GM12874 (cell line): ENCODE measurements around the gene CPS1.

Experiments used
- TF ChIP-seq, protein P1 (sequence below): IDR thresholded peaks from 2 replicates; pipeline ENCODE4 v1.5.1; 2011; ENCODE audit warnings: low read depth, mild to moderate bottlenecking, control low read depth, low read length, moderate library complexity; ENCODE audit not compliant: insufficient read depth

The CPS1 gene

DNA sequence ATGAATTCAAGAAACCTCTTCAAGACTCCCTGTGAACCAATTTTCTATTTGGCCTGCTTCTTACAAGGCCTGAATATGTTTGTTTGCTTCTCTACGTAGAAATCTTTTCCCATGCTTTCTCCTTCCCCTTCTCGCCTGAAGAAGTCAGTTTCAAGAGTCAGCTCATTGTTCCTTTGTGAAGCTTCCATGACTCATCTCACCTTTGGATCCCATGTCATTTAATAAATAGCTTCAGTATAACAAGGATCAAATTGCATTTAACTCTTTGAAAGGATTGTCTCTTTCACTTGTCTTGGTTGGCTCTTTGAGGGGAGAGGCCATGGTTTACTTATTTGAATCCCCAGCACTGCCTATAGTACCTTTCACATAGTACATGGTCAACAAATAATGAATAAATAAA lies 28.4 kb downstream of the CPS1 start:
- TF ChIP-seq, protein P1, sequence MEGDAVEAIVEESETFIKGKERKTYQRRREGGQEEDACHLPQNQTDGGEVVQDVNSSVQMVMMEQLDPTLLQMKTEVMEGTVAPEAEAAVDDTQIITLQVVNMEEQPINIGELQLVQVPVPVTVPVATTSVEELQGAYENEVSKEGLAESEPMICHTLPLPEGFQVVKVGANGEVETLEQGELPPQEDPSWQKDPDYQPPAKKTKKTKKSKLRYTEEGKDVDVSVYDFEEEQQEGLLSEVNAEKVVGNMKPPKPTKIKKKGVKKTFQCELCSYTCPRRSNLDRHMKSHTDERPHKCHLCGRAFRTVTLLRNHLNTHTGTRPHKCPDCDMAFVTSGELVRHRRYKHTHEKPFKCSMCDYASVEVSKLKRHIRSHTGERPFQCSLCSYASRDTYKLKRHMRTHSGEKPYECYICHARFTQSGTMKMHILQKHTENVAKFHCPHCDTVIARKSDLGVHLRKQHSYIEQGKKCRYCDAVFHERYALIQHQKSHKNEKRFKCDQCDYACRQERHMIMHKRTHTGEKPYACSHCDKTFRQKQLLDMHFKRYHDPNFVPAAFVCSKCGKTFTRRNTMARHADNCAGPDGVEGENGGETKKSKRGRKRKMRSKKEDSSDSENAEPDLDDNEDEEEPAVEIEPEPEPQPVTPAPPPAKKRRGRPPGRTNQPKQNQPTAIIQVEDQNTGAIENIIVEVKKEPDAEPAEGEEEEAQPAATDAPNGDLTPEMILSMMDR = no peak

- TF ChIP-seq, protein P1 = no peak
Observed at GRCh38 chr2:210586381-210586780, 30.0 kb downstream of the CPS1 start.

DNA sequence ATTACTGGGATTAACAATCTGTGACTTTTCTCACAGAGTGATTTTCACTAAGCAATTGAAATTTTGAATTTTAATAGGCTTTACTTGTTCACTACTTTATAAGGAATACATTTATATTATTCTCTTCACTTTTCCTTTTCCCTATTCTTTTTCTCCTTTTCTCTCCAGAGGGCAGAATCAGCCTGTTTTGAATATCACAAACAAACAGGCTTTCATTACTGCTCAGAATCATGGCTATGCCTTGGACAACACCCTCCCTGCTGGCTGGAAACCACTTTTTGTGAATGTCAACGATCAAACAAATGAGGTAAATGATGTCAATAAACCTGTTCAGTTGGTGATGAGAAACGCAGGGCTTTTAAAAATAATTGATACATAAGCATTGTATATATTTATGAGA lies 35.3 kb downstream of the CPS1 start:
- TF ChIP-seq, protein P1 = no peak

DNA sequence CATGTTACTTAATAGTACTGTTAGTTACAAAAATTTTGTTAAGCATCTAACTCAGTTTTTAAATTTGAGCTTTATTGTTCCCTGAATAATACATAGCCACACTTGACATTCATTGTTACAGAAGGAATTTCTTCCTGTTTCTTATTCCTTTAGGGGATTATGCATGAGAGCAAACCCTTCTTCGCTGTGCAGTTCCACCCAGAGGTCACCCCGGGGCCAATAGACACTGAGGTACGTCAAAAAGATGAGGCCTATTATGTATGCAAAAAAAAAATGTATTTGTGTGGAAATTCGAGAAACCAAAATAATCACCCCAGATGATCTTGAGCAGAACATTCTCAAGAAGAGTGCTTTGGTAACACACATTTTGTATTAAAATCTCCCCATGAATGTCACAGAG lies 36.3 kb downstream of the CPS1 start:
- TF ChIP-seq, protein P1 = no peak

- TF ChIP-seq, protein P1 = no peak
Observed at GRCh38 chr2:210593166-210593565, 36.8 kb downstream of the CPS1 start.

- TF ChIP-seq, protein P1 = no peak
Observed at GRCh38 chr2:210598219-210598618, 41.8 kb downstream of the CPS1 start.

- TF ChIP-seq, protein P1 = no peak
Observed at GRCh38 chr2:210599476-210599875, 43.1 kb downstream of the CPS1 start.

DNA sequence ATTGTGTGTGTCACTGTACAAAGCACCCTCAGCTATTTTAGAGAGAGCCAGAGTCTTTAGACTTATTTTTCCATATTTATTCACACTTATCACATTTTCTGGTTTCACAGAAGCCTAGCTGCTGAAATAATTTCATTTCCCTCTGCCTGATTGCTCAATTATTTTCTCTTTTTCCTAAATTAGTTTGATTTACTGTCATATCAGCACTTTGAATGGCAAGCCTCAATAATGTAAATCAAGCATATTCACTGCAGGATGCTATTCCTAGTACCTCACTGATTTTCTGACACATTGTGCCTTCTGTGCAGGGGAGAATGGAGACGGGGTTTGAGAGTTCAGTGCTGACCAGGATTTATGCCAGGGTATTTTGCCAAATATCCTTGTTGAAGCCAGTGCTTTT lies 48.3 kb downstream of the CPS1 start:
- TF ChIP-seq, protein P1 = no peak
